ENCODE results near the gene SPAG16.
"Not testable (repeated sequence)": the region's sequence is repeated elsewhere in the genome, so short reads cannot be mapped to it uniquely, and the experiment has no call there.

Gene SPAG16

DNA sequence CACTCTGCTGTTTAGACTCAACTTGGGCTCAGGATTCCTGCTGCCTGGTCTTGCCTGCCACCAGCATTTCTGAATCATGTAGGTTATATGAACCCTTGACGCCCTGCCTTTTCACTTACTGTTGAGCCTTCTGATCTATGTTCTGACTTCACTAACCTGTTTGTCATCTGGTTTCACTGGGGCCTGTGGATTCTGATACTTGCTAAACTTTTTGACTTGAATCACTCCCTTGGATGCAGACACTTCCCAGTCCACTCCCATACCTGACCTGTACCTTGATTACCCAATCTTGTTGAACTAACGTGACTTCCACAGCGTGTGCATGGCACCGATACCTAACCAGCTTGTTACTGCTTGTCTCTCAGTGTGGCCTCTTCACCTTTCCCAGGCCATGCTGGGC is 35.6 kb upstream of the SPAG16 start:
- in situ Hi-C loops (cut with HindIII; ENCODE audit: low pct_unique_long_range_greater_than_20kb, low sequenced_read_pairs): no loop called here
- no peak for TF ChIP-seq JUND (IDR thresholded peaks at IDR 0.05; ENCODE audit: low read depth)
- no peak for DNase-seq (ENCODE audit: low read depth in 1 of 2, low spot score in 1 of 2)

GRCh38 chr2:213249502-213249901 is 34.8 kb upstream of the SPAG16 start:
- in situ Hi-C loops (cut with HindIII; ENCODE audit: low pct_unique_long_range_greater_than_20kb, low sequenced_read_pairs): no loop called here
- no peak for DNase-seq (ENCODE audit: low read depth in 1 of 2, low spot score in 1 of 2)
- TF ChIP-seq JUND (IDR thresholded peaks at IDR 0.05; ENCODE audit: low read depth): no peak

DNA sequence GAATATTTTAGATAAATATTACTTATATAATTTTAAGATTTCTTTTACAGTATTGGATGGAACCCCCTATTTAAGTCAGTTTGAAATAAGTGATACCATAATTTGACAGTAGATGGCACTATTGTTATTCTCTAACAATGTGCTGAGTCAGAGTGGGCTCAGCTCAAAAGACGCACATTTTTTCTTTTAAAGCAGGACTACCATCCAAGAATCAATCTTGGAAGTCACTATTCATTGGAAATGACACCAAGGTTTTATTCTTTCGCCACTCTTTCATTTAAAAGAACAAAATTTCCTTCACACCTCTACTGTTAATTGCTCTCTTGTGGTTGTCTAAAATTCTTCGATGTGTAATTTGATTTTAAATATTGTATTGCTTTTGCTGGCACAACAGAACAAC is 32.6 kb upstream of the SPAG16 start:
- no peak for TF ChIP-seq JUND (IDR thresholded peaks at IDR 0.05; ENCODE audit: low read depth)
- peak in 1 of 2 experiments; percentile 73 for DNase-seq (ENCODE audit: low read depth in 1 of 2, low spot score in 1 of 2)
- in situ Hi-C loops (cut with HindIII; ENCODE audit: low pct_unique_long_range_greater_than_20kb, low sequenced_read_pairs): no loop called here

GRCh38 chr2:213252206-213252605 is 32.1 kb upstream of the SPAG16 start:
- no peak for TF ChIP-seq JUND (IDR thresholded peaks at IDR 0.05; ENCODE audit: low read depth)
- in situ Hi-C loops (cut with HindIII; ENCODE audit: low pct_unique_long_range_greater_than_20kb, low sequenced_read_pairs): no loop called here
- no peak for DNase-seq (ENCODE audit: low read depth in 1 of 2, low spot score in 1 of 2)

- in situ Hi-C loops (cut with HindIII; ENCODE audit: low pct_unique_long_range_greater_than_20kb, low sequenced_read_pairs): no loop called here
- no peak for TF ChIP-seq JUND (IDR thresholded peaks at IDR 0.05; ENCODE audit: low read depth)
- DNase-seq (ENCODE audit: low read depth in 1 of 2, low spot score in 1 of 2): peak in 1 of 2 experiments; percentile 64
Measured at GRCh38 chr2:213253162-213253561, 31.1 kb upstream of the SPAG16 start.

GRCh38 chr2:213259266-213259665 is 25.0 kb upstream of the SPAG16 start:
- TF ChIP-seq JUND (IDR thresholded peaks at IDR 0.05; ENCODE audit: low read depth): no peak
- DNase-seq (ENCODE audit: low read depth in 1 of 2, low spot score in 1 of 2): no peak
- in situ Hi-C loops (cut with HindIII; ENCODE audit: low pct_unique_long_range_greater_than_20kb, low sequenced_read_pairs): no loop called here

DNA sequence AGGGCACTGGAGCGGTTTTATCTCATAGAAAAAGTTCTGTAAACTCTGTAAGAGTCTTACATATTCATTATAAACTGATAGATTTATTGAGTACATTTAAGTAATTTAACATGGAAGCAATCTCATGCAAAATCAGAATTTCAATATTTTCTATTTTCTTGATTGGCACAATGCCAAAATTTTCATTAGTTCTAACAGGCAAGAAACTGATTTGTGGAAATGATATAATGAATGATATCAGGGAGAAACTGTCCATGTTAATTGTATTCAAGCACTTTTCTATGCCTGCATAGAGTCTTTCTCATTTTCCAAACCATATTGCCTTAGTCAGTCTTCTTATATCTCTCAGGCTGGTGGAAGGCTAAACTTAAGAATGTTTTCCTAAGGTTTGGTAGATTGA is 23.0 kb upstream of the SPAG16 start:
- TF ChIP-seq JUND (IDR thresholded peaks at IDR 0.05; ENCODE audit: low read depth): no peak
- in situ Hi-C loops (cut with HindIII; ENCODE audit: low pct_unique_long_range_greater_than_20kb, low sequenced_read_pairs): no loop called here
- no peak for DNase-seq (ENCODE audit: low read depth in 1 of 2, low spot score in 1 of 2)

- no peak; the same call in 1 of the 2 replicates for TF ChIP-seq JUND (IDR thresholded peaks at IDR 0.05; ENCODE audit: low read depth)
- peak in 1 of 2 experiments; percentile 82 for DNase-seq (ENCODE audit: low read depth in 1 of 2, low spot score in 1 of 2)
- in situ Hi-C loops (cut with HindIII; ENCODE audit: low pct_unique_long_range_greater_than_20kb, low sequenced_read_pairs): no loop called here
Measured at GRCh38 chr2:213261715-213262114, 22.5 kb upstream of the SPAG16 start.

GRCh38 chr2:213265679-213266078 is 18.6 kb upstream of the SPAG16 start:
- in situ Hi-C loops (cut with HindIII; ENCODE audit: low pct_unique_long_range_greater_than_20kb, low sequenced_read_pairs): no loop called here
- no peak for TF ChIP-seq JUND (IDR thresholded peaks at IDR 0.05; ENCODE audit: low read depth)
- DNase-seq (ENCODE audit: low read depth in 1 of 2, low spot score in 1 of 2): peak in 1 of 2 experiments; percentile 60

DNA sequence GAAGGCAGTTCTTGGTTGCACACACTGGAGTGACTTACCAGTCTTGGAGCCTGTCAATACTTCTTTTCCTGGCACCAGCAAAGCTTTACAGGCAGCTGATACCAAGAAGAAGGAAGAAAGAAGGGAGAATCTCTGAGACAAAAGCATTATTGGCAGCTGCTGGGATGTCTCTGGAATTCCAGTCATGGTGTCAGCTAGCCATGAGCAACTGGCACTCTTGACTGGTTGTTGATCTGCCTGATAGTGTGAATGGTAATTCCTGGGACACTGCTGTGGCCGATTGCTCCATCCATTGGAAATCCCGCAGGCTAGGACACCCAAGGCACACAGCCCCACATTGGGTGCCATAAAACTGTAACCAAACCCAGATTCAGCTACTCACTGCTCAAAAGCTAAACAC is 17.8 kb upstream of the SPAG16 start:
- peak in 1 of 2 experiments; percentile 93 for DNase-seq (ENCODE audit: low read depth in 1 of 2, low spot score in 1 of 2)
- in situ Hi-C loops (cut with HindIII; ENCODE audit: low pct_unique_long_range_greater_than_20kb, low sequenced_read_pairs): no loop called here
- no peak for TF ChIP-seq JUND (IDR thresholded peaks at IDR 0.05; ENCODE audit: low read depth)

- DNase-seq (ENCODE audit: low read depth in 1 of 2, low spot score in 1 of 2): no peak
- no peak for TF ChIP-seq JUND (IDR thresholded peaks at IDR 0.05; ENCODE audit: low read depth)
- in situ Hi-C loops (cut with HindIII; ENCODE audit: low pct_unique_long_range_greater_than_20kb, low sequenced_read_pairs): no loop called here
Measured at GRCh38 chr2:213271947-213272346, 12.3 kb upstream of the SPAG16 start.

DNA sequence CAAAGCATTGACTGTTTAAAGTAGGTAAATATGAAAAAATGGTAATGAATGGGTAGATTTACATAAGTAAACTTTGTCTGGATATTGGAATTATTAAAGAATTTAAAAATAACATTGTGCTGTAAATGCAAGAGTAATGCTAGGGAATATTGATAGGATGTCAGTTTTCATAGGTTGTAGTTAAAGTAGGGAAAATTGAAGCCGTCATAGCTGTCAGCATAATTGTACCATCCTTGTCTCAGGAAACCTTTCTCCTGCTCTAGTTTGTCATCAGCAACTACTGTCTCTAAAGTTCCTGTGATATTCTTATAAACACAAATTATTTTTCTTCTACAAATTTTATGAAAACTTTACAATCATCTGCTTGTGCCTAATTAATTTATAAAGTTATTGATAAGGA is 10.1 kb upstream of the SPAG16 start:
- no peak for TF ChIP-seq JUND (IDR thresholded peaks at IDR 0.05; ENCODE audit: low read depth)
- in situ Hi-C loops (cut with HindIII; ENCODE audit: low pct_unique_long_range_greater_than_20kb, low sequenced_read_pairs): no loop called here
- no peak for DNase-seq (ENCODE audit: low read depth in 1 of 2, low spot score in 1 of 2)

GRCh38 chr2:213275265-213275664 is 9.0 kb upstream of the SPAG16 start:
- no peak for DNase-seq (ENCODE audit: low read depth in 1 of 2, low spot score in 1 of 2)
- TF ChIP-seq JUND (IDR thresholded peaks at IDR 0.05; ENCODE audit: low read depth): no peak
- in situ Hi-C loops (cut with HindIII; ENCODE audit: low pct_unique_long_range_greater_than_20kb, low sequenced_read_pairs): no loop called here

DNA sequence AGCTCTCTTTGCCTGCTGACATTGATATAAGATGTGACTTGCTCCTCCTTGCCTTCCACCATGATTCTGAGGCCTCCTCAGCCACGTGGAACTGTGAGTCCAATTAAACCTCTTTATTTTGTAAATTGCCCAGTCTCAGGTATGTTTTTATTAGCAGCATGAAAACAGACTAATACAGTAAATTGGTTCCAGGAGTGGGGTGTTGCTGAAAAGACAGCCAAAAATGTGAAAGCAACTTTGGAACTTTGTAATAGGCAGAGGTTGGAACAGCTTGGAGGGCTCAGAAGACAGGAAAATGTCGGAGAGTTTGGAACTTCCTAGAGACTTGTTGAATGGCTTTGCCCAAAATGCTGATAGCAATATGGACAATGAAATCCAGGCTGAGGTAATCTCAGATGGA is 7.1 kb upstream of the SPAG16 start:
- in situ Hi-C loops (cut with HindIII; ENCODE audit: low pct_unique_long_range_greater_than_20kb, low sequenced_read_pairs); DNase-seq (ENCODE audit: low read depth in 1 of 2, low spot score in 1 of 2): not testable (repeated sequence)

Measured in T47D (cell line).